Stimulated activated CD8-positive, alpha-beta memory T cell treated with anti-CD3 and anti-CD28 coated beads, Interleukin-12 subunit alpha, Interleukin-12 subunit beta, amount 100 ng/mL, for 24 hours (primary cell): ENCODE measurements around the gene DPYSL3.
"Not testable (repeated sequence)": the region's sequence is repeated elsewhere in the genome, so short reads cannot be mapped to it uniquely, and the experiment has no call there.

Experiments
- DNase-seq: peaks from one replicate; pipeline ENCODE4 v3.0.0-alpha.2; 2020; ENCODE audit errors: extremely low read depth

Gene DPYSL3

DNA sequence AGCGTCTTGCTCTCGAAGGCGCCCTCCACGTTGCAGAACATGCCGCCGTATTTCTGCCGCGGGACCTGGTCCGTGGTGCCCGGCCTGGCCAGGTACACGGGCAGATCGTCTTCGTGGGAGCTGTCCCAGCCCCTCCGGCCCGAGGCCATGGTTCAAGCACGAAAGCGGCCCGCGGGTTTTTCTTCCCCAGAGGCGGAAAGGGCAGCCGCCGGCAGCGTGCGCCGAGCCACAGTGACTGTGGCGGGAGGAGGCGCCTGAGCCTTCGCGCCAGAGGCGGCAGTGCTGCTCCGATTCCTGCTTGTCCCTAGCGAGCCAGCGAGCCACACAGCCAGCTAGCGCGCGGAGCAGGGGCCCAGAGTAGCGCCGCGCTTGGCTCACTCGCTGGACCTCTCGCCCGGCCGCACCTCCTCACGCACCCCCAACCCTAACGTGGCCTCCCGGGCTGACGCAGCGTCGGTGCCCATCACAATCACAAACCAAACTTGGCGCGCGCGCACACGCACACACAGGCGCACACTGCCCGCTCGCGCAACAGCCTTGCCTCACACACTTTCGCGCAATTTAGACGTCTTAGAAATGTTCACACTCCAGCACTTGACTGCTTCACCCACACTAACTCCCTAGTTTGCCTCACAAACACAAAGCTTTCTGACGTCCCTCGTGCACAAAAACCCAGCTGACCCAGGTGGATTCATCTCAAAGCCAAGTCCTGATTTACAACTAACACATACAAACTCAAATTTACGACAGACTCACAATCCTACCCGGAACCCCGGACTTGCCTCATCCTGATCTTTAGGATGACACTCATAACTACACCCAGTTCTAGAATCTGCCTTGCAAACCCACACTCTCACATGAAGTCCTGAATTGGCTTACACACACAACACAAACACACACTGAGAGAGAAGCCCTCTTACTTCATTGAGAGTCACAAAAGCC is at the start of gene DPYSL3:
Gene DPYSL3 (minus strand): TSS at position 359 of the 942 bp plus-strand sequence. CDS start 210 bp downstream, at position 149.
- no peak for DNase-seq

DNA sequence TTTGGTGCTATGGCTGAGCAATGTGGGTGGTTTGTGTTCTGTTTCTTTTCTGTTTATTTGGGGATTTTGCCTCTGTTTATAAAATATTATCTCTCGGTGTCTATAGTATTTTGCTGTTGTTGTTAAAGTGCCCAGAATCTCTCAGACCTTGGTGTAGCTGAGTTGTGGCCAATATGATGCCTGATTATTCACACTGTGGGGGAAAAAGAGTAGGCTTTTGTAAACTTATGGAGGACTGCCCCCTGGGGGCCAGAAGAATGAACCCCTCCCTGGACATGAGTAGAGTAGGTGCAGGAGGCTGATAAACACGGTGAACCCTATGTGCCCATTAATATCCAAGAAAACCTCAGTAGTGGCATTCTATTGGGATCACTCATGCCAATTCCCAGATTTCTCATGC is 49.0 kb upstream of the DPYSL3 start:
- DNase-seq, result no peak

DNA sequence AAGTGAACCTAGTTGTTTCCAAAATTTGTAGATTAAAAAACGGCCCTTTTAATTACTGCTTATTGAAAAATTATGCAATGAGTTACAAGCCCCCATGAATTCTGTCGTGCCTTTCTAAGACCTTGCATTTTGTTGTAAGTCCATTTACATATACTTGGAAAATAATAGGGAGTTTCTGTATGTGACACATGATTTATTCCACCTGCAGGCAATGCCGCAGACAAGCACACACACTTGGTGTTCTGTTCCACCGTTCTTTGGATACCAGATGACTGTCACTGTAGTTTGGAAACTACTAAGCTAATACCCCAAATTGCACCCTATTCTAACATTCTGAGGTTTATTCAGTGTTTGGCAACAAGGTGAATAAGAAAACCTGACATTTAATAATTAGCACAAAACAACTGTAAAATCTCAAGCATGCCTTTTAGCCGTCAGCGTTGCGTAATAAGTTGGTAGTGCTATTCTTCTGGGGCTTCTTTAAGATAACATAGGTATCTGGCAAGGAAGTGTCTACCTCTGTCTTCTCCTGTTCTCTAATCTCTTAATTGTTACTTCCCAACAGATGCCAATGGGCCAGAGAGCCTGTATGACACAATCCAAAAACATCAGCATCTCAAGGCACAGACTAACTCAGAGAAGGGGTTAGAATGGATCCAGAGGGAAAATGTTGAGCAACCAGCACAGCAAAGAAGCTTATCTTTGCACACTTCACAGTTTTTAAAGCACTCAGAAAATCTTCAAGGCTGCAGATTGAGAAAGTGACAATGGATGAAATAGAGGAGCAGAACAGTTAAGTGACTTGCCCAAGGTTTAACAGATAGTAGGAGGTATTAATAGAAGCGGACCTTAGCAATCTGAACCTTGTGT is 48.2 kb upstream of the DPYSL3 start:
- DNase-seq, result no peak

DNA sequence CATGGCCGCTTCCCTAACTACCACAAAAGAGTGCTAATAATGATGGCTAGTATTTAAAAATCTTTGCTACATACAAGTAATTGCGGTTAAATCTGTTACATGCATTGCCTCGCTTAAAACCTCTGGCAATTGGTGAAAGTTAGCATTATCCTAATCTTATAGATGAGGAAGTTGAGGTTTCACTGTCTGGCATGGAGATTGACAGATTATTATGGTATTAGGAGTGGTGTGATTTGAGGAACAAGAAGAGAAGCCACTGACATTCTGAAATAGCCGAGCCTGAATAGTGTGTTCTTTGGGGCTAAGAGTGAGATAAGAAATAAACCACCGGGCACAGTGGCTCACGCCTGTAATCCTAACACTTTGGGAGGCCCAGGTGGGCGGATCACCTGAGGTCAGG is 45.3 kb upstream of the DPYSL3 start:
- no peak for DNase-seq

DNA sequence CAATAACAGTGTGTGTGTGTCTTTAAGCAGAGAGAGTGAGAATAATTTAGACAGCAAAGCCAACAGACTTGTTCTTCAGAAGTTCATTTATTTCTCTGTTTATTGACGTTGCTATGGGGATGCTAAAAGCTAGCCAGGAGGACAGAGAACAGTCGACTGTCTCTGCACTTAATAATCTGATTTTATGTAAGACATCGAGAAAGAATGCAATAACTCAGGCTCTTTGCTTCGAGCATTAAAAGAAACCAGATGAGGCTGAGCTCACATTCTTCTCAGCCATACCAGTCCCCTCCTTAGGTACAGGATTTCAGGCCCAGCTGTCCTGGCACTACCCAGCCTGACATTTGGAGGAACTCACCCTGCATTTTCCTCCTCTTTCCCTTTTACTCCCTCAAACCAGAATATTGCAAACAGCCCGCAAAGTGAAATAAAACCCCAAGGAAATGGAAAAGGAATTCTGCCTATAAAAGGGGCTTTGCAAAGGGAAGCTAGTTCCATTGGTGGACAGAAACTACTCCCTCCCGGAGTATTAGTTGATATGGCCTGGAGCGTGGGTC is 44.5 kb upstream of the DPYSL3 start:
- DNase-seq, result no peak

DNA sequence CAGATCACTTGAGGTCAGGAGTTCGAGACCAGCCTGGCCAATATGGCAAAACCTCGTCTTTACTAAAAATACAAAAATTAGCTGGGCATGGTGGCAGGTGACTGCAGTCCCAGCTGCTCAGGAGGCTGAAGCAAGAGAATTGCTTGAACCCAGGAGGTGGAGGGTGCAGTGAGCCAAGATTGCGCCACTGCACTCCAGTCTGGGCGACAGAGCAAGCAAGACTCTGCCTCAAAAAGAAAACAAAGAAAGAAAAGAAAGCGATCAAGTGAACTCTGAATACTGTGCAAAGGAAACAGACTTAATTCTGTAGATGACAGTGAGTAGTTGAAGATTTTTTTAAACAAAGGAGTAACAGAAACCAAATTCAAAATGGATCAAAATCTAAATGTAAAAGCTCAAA is 43.9 kb upstream of the DPYSL3 start:
- DNase-seq, result not testable (repeated sequence)

DNA sequence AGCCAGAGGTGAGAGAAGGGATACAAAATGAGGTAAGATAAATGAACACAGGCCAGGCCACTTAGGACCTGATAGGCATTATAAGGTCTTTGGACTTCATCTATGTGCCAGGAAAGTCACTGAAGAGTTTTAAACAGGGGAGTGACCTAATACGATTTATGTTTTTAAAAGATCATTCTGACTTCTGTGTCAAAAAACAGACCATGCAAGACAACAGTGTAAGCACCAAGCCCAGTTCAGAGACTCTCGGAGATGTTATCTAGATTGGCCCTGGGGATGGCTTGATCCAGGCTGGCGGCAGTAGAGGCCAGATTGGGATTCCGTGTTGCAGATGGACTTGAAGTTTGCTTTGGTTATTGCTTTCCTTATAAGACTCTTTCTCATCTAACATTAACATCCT is 43.0 kb upstream of the DPYSL3 start:
- DNase-seq, result no peak

DNA sequence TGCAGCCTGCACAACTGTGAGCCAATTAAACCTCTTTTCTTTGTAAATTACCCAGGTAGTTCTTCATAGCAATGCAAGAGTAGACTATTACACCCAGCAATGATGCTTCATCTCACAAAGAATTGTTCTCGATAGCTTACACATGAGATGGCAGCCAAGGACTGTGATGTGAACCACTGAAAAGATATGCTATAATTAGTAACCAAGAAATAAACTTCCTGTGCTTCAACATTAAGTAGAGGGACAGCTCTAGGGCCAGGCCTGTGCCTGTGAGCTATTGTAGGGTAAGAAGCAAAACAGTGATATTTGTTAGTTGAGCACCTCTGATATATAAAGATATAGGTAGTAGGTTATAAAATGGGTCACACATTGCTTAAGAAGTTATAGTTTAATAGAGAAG is 41.8 kb upstream of the DPYSL3 start:
- no peak for DNase-seq

DNA sequence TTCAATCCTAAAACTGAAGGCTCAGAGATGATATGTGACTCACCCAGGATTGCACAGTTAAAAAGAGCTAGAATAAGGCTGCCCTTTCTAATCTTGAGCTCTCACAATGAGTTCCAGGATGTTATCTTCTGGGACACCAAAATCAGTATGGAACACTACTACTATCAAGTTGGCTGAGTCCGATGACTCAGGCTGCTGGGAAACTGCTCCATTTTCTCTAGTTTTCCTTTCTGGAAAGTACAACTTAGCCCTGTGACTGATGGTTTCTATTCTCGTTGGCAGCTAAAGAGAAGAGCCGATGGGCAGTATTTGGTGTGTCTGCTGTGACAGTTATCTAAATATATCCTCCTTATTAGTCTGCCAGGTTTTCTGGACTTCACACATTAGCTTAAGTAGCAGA is 37.9 kb upstream of the DPYSL3 start:
- no peak for DNase-seq

DNA sequence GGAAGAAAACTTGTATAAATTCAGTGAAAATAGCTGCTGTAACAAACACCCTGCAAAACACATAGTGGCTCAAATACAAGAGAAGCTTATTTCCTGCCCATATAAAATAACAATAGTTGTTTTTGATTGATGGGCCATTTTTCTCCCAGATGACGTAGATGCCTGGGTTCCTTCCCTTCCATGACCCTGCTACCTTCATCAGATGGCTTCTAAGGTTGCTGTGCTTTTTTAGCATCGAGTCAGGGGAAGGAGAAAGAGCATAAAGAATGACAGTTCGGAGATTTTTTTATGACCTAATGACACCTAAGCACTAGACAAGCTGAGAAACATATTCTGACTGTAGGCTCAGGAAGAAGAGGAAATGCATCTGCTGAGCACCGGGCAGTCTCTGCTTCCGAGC is 34.7 kb upstream of the DPYSL3 start:
- DNase-seq, result no peak

DNA sequence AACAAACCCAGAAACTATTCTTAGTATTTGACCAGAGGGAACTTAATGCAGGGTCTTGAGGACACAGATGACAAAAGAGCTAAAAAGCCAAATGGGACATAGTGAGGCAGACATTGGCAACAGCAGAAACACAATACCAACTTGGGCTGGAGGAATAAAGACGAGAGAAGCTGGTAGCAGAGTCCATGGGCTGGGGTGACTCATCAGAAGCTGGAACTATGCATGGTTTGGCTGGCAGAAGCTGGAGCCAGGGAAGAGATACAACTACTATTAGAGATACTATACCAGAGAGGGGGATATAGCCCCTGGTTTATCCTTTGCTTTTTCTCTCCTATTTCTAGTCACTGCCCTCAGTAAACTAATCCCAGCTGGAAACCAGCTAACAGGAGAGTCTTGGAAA is 29.2 kb upstream of the DPYSL3 start:
- no peak for DNase-seq

DNA sequence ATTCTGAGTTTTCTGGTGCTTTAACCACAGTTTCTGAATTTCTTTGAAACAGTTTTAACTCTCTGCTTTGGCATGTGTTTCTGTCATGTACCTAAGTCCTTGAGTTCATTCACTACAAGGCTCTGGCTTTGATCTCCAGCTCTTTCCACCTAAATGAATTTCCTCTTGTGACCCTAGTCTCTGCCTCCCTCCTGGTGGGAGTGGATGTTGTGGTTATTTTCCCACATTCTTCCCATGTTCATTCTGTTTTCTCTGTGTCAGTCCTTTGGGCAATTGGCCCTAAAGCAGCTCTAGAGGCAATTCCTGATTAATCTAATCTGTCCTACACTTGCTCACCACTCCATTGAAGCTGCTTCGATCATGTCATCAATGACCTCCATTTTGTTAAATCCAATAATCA is 28.4 kb upstream of the DPYSL3 start:
- DNase-seq, result no peak

DNA sequence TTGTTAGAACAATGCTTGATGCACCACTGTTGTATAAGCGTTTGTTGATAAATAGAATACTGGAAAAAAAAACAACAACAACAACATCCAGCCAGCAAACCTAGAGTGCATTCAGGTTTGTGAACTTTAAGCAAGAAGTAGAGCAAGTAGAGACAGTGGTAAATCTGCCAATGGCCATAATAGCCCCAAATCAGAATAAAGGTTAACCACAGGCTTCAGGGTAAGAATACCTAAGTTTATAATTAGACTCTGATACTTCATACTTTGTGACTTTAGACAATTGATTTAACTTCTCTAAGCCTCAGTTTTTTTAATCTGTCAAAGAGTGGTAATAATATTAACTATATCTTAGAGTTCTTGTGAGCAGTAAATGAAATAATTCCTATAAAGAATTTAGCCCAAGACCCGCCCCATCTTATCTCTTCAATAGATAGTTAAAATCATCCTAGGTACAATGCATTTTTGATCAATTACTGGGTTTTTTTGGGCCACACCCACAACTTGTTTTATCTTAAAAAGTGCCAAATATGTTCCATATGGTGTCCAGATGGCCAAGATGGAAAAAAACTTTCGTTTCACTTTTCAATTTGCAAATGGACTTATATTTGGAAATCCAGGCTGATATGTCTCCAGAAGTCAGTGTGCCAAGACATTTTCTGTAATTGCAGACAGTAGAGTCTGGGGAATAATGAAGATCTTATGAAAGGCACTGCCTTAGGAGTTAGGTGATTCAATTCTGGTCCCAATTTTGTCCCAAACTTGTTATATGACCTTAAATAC is 24.5 kb upstream of the DPYSL3 start:
- DNase-seq, result no peak

DNA sequence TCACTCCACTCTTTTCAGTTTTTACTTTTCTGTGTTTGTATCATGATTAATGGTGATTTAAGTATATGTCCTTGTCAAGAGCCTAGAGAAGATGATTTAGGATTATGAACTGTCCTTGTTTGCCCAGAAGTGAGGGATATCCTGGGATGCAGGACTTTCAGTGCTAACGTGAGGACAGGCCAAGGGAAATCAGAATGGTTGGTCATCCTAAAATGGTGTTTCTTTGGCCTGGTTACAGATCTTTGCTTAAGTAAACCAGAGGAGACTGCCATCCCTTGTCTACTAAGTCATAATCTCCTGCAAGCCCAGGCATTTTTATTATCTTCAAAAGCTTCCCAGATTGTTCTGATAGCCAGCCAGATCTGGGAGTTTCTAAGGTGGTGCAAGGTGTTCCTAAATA is 22.3 kb upstream of the DPYSL3 start:
- DNase-seq, result no peak

DNA sequence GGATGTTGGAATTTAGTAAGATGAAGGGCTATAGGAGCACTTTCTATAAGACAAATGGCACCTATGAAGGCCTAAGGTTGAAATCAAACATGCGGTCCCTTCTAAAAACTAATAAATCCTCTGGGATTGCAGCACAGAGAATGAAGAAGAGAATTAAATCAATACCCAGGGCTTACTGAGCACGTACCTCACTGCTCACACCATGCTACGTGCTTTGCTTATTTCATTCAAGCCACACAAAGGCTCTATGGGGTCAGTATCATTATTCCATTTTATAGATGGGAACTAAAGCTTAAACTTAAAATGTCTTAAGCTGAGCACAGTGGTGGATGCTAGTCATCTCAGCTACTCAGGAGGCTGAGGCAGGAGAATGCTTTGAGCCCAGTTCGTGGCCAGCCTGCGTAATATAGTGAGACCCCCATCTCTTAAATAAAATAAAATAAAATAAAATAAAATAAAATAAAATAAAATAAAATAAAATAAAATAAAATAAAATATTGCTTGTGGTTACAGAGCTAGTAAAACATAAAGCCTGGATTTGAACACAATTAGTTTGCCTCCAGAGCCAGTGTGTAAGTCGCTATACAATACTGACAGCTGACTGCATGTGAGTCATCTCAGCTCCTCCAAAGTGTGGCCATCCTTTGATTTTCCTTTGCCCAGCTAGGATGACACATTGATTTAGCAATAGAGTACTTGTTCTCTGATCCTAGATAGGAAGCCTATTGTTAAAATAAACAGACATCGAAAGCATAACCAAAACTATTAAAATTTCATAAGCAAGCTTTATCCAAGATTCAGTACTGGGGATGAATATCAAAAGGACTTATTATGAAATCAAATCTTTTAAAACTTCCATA is 20.9 kb upstream of the DPYSL3 start:
- no peak for DNase-seq

DNA sequence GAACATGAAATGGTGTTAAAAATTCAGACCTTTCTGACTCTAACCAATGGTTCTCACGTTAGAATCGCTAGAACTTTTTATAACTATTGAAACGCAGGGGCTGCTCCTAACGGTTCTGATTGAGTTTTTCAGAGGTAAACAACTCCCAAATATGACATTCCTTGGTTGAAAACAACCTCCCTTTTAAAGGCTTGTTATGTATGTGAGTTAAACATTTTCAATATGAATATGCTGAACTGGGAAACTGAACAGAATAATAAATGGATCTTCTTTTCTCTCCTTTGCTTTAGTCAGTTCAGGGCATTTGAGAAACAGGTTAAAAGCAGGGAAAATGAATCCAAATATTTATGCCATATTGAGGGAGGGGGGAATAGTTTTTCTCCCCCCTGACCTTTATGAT is 13.2 kb upstream of the DPYSL3 start:
- DNase-seq, result no peak

DNA sequence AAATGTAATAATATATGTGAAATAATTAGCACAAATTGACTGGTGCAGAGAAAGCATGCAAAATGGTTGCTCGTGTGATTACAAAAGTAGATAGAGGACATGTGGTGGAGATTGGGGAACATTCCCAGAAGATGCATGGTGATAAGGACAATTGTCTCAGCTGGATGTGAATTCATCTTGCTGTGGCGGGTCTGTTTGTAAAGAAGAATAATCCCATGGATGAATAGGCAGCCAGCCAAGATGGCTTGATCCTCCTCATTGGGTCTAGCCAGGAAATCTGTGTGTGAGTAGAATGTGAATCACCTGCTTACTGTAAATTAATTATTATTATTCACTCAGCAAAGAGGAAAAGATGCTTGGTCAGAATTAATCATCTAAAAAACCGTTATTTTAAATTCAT is 12.6 kb upstream of the DPYSL3 start:
- DNase-seq, result no peak

DNA sequence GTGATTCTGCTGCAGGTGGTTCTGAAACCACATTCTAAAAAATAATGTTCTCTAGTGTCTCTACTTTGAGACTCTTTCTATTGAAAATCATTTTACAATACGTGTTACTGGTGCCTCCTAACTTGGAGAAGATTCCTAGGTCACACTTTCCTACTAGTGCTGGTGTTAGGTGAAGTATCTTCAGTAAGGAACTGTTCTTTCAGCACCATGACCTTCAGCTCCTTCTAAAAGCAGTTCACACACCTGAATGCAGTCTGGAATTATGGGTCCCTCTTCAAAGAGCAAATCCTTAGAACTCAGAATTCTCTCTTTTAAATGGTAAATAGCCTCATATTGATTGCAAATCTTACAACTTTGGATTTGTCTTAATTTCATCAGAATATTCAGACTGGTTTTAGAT is 10.6 kb upstream of the DPYSL3 start:
- no peak for DNase-seq

DNA sequence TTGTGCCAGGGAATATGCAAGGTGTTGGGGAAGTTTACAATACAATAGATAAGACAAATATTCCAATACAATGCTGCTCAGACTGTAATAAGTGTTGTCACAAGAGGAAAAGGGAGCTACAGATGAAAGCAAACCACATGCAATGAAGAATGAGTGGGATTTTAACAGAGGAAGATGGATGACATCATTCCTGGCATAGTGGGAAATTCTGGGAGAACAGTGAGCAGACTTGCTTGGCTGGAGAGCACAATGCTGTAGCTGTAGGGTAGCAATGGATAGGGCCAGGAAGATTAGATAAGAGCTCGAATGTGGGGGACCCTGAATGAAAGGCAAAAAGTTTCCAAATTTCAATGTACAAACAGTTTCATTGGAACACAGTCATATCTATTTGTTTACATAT is 9.5 kb upstream of the DPYSL3 start:
- DNase-seq, result no peak

DNA sequence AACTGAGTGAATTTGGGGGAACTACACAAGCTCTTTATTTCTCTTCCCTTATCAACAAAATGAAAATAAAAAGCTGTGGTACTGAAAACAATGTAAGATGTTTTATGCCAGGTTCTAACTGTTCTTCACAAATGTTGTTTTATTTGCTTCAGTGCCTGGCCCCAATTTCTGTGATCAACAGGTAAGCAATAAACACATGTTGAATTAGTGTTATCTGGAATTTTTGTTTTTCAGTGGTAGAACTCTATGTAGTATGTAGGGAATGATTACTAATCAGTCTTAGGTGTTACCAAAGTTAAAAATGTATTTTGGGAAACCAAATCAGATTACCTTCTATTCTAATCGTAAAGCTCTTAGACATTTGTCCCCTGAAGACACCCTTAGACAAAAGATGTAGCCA is 7.5 kb upstream of the DPYSL3 start:
- no peak for DNase-seq

DNA sequence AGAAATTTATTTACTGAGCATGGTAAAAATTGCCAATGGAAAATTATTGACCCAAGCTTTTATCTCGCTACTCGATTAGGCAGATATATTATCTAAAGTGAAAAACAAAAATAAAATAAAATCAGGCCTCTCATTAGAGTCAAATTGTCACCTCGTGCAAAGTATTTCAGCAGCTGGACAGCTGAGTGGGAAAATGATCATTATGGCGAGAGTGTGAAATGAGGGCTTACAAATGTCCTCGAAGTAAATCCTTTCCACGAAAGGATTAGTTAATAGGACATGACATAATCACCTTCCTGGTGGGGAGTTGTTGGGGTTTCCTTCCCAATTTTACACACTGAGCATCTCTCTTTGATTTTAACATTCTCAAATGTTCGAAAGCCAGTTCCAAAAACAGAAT is 5.4 kb upstream of the DPYSL3 start:
- no peak for DNase-seq
